GM21390 (cell line): ENCODE data around the gene FUBP3.

ENCODE experiments used
- ATAC-seq: cut with Tn5 transposase; IDR thresholded peaks from one replicate; pipeline ENCODE4 v1.9.1; 2021; ENCODE audit not compliant: unreplicated experiment

FUBP3 gene, protein sequence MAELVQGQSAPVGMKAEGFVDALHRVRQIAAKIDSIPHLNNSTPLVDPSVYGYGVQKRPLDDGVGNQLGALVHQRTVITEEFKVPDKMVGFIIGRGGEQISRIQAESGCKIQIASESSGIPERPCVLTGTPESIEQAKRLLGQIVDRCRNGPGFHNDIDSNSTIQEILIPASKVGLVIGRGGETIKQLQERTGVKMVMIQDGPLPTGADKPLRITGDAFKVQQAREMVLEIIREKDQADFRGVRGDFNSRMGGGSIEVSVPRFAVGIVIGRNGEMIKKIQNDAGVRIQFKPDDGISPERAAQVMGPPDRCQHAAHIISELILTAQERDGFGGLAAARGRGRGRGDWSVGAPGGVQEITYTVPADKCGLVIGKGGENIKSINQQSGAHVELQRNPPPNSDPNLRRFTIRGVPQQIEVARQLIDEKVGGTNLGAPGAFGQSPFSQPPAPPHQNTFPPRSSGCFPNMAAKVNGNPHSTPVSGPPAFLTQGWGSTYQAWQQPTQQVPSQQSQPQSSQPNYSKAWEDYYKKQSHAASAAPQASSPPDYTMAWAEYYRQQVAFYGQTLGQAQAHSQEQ

DNA sequence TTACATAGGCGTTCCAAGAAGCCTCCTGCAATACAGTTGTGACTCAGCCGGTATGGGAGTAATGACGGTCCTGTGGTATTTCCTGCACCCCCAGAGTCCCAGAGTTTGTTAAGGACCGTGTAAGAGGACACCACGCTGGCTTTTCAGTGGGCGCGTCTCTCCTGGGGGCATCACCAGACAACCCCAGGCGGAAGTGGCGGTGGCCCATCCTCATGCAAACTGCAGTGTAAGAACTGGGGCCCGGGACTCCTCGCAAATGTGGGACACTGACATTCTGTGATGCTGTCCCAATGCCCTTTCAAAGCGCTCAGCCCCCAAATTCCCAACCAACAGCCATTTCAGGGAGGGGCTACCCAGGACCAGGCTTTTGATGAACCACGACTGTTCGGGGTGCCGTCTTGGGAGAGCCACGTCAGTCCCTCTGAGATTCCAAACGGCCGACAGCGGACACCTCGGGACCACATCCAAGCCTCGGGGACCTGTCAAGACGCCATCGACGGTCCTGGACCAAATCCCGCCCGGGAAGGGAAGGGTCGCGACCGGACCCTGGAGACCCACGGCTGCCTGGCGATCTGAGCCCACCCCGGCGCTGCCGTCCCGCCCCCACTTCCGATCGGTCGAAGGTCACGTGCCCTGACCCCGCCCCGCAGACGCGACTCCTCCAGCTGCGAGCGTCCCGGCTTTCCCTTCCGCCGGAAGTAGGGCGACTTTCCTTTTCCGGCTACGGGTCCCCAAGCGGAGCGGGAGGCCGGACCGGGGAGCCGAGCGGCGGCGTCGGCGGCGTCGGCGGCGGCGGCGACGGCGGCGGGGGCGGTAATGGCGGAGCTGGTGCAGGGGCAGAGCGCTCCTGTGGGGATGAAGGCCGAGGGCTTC is at the start of gene FUBP3:
FUBP3 (plus strand) TSS at position 713 of the 873 bp plus-strand sequence; CDS start at position 817, 104 bp downstream.
- peak; percentile 85 for ATAC-seq

DNA sequence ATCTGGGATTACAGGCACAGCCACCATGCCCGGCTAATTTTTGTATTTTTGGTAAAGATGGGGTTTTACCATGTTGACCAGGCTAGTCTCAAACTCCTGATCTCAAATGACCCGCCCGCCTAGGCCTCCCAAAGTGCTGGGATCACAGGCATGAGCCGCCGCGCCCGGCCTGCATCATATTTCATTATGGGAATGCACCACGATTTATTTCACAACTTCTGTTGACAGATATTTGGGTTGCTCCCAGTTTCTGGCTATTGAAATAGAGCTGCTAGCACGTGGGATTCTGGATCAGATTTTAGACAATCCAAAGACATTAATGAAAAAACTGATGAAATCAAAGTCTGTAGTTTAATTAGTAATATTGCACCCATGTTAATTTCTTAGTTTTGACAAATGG is 48.4 kb upstream of the FUBP3 start:
- ATAC-seq, result no peak

DNA sequence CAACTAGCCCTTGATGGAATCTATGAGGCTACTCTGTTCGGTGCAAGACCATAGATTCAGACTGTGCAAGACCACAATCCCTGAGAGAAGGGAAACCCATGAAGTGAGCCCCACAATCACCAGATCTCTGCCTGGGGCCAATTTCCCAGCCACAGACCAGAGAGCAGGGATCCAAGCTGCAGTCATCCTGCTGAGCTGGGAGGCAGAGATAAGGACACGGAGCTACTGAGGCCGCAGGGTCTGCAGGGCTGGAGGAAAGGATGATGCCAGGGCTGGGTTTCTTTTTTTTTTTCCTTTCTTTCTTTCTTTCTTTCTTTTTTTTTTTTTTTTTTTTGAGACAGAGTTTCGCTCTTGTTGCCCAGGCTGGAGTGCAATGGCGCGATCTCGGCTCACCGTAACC is 47.7 kb upstream of the FUBP3 start:
- no peak for ATAC-seq

DNA sequence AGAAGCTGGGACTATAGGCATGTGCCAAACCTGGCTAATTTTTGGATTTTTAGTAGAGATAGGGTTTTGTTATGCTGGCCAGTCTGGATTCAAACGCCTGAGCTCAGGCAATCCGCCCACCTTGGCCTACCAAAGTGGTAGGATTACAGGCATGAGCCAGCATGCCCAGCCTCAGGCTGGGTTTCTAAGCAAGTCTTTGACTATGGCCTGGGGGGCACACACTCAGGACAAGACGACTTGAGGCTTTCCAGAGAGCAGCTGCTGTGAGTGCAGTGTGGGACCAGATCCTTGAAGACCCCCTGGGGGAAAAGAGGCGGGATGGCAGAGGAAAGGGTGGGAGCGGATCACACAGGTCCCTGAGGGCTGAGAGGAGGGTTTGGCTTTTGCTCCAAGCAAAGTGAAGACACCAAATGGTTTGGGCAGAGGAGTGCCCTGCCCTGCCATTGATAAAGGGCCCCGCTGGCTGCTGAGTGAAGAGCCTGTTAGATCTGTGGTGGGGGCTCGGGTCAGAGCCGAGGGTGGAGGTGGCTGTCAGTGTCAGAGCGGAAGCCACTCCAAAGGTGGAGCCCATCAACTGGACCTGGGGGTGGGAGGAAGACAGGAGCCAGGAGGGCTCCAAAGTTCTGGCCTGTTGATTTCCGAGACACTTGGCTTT is 46.8 kb upstream of the FUBP3 start:
- no peak for ATAC-seq

DNA sequence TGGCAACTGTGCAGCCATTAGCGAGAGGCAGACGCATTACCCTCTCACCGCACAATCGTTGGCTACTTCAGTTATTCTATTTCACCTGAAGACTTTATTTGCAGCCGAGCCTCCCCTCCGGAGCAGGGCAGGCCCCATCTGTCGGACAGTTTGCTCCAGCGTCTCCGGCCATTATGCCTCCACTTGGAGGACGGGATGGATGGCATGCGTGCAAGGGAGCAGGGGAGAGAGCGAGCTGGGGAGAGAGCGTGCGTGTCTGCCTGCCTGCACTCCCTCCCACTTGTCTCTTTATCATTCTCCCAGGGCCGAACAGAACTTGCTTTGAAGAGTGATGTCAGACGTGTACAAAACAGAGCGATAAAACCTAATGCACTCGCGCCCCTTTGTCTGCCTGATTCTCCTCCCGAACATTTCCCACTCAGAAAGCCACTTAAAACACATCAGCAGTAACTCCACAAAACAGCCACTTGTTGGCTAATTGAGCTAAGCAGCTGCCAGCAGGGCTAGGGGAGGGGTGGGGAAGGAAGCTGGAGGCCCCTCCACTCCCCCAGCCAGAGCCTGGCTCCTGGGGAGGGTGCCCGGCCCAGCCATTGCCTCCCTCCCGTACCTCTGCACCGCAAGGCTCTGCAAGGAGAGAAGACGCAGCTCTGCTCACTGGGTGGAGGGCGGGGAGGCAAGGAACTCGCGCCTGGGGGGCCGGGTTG is 43.4 kb upstream of the FUBP3 start:
- ATAC-seq, result no peak

DNA sequence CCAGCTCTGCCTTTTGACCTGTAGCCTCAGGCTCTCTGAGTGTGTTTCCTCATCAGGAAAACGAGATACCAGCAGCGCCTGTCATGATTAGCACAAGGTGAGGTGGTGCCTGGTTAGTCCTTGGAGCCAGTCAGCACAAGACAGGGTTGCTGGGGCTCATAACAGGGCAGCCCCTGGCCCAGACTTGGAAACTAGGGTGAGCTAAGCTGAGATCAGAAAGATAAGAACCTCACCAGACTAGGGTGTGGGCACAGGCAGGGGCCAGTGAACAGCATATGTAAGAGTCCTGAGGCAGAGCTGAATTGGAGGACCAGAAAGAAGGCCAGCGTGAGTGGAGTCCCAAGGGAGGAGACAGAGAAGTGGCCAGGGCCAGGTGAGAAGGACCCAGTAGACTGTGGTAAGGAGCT is 42.7 kb upstream of the FUBP3 start:
- no peak for ATAC-seq

DNA sequence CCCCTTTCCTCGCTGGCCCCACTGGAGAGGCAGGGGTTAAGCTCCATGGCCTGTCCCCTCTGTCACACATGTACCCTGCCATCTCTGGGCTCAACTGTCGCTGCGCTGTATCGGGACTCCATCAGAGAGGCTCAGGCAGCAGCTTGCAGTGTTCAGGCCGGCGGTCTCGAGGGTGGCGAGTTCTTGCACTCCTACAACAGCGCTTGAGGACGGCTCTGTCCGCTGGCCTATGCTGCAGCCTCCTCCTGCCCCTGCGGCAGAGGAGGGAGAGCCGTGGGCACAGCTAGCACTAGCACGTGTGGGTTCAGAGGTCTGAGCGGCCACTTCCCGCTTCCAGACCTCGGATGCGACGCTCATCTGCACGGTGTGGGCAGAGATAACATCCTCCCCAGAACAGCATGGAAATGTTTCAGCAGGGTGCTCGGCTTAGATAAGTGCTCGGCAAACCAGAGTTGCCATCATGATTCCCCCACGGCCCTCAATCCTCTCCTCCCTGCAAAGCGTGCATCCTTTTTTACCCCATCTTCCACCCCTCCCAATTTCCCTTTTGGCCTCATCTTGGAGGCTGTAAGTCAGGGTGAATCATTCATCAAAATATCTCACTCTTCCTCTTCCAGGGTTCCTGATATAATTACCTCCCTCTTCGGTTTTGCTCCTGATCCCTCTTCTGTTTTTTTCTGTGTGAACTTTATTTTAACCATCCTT is 41.9 kb upstream of the FUBP3 start:
- ATAC-seq, result no peak

DNA sequence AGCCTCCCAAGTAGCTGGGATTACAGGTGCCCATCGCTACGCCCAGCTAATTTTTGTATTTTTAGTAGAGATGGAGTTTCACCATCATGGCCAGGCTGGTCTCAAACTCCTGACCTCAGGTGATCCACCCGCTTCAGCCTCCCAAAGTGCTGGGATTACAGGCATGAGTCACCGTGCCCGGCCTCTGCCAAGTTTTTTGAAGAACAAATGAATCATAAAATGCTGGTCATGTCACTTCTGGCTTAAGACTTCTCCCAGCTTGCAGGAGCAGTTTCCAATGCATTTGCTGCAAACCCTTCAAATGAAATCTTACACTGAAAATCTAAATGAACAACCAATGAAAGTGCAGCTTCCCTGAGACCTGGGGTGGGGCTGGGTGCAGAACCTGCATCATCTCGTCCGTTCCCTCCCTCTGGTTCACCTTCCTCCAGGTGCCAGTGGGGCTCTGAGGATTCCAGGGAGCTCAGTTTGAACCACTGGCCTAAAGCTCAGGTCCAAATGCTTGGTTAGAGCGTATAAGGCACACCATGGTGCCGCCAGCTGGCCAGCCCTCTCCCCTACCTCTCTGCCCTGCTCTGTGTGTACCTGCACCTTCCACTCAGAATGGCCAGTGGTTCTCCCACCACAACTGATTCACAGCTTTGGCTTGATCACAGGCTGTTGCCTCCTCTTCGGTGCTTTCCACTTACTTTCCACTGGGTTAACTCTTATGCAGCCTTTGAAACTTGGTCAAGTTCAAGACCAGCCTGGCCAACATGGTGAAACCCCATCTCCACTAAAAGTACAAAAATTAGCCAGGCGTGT is 39.8 kb upstream of the FUBP3 start:
- ATAC-seq, result no peak

DNA sequence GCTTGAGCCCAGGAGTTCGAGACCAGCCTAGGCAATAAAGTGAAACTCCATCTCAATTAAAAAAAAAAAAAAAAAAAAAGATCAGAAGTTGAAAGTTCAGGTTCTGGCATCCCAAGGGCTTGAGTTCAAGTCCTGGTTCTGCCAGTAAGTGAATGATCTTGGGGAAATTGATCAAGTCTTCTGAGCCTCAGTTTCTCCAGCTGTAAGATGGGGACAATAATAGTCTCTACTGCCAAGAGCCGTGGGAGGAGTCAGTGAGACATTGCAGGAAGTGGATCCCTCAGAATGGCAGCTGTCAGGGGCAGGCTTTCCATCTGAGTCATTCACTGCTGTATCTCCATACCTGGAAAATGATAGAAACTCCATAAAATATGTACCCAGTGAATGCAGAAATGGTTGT is 37.8 kb upstream of the FUBP3 start:
- no peak for ATAC-seq

DNA sequence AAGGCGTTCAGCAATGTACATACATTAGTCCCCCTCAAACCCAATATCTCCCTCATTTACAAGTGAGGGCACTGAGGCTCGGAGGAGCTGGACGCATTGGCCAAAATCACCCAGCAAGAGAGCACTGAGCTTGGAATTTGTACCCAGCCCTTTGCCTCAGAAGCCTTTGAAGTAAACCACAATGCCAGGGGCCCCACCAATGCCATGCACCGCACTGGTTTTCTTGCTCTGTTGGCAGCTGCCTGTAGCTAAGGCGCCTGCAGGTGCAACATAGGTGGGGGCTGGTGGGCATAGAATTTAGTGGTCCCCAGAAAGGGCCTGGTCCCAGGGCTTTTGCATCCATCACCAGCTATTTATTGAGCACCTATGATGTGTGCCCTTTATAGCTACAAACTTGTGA is 37.3 kb upstream of the FUBP3 start:
- no peak for ATAC-seq

DNA sequence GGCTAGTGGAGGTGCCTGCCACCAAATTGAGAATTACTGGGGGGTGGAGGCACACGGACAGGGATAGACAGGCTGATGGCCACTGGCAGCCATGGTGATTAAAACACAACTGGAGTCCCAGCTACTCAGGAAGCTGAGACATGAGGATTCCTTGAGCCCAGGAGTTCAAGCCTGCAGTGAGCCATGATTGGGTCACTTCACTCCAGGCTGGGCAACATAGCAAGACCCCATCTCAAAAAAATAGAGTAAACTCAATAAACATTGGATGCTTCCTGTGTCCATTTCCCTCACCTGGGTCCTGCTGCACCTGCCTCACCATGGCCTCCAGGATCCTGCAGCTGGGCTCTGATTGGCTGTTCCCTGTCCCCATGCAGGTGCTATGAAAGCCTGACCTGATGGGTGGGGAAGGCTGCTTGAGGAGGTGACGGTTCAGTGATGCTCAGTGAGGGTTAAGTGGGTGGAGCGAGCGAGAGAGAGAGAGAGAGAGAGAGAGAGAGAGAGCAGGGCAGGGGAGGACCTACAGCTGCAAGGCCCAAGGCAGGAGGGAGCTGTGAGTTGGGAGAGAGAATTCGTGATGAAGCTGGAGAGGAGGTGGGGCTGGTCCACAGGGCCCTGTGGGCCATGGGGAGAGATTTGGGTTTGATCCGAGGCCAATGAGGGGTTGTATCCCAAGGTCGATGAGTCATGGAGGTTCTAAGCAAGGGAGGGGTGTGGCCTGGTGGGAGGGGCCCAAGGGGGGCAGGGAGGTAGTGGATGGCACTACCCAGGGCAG is 36.7 kb upstream of the FUBP3 start:
- ATAC-seq, result no peak

DNA sequence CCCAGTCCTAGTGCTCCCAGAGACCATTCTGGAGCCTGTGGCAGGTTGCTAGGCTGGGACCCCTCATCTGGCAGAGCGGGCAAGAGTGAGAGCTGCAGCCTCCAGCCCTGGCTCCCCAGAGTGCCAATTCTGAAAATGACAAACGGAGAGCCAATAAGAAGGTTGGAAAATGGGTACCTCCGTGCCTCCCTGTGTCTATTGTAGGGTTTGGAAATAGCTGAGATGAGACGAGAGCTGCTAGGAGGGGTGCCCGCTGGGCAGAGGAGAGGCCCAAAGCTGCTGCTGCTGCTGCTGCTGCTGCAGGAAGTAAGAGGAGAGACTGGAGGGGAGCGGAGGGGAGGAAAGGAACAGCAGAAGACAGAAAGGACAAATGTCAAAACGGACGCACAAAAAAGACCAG is 36.0 kb upstream of the FUBP3 start:
- no peak for ATAC-seq

DNA sequence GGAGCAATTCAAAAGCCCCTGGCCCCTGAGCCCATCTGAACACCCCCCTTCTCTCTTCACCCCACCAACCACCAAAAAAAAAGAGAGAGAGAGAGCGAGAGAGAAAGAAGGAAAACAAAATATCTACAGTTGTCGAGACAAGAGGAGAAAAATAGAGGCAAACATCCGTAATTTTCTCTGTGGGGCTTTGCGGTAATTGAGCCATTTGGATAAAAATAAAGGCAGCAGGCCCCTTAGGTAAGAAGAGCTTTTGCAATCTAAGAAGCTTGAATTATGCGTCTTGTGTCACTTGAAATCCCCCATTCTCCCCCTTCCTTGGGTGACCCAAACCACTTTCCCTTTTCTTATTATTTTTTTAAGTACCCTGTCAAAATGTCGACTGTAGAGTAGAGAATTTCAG is 35.5 kb upstream of the FUBP3 start:
- ATAC-seq, result no peak

DNA sequence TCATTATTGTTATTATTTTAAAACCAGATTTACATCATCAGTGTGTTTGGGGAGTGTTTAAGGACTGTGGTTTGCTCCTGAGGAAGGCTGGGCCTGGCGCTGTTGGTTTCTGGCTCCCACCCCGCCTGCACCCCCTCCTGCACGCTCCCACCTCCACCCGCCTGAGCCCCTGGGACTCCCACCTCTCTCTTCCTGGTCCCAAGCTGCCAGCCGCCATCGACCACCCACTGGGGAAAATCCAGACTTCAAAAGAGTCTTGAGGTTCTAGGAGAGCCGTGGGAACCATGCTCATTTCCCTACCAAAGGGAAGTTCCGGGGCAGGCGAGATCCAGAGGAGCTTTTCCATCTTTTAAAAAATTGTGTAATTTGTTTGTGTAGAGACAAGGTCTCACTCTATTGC is 35.0 kb upstream of the FUBP3 start:
- no peak for ATAC-seq

DNA sequence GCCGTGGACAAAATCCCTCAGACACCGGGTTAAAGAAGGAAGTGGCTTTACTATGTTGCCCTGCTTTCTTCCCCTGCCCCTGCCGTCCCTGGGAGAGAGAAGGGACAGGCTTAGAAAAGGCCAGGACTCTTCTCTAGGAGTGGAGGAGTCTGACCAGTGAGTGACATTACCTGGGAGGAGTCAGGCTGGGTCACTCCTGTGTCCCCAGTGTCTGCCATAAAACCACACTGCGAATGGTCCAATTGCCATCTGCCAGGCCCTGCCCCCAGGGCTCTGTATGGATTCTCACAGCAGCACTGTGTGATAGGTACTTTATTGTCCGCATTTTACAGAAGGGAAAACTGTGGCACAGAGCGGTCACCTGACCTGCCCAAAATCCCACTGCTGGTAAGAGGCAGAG is 31.3 kb upstream of the FUBP3 start:
- no peak for ATAC-seq

DNA sequence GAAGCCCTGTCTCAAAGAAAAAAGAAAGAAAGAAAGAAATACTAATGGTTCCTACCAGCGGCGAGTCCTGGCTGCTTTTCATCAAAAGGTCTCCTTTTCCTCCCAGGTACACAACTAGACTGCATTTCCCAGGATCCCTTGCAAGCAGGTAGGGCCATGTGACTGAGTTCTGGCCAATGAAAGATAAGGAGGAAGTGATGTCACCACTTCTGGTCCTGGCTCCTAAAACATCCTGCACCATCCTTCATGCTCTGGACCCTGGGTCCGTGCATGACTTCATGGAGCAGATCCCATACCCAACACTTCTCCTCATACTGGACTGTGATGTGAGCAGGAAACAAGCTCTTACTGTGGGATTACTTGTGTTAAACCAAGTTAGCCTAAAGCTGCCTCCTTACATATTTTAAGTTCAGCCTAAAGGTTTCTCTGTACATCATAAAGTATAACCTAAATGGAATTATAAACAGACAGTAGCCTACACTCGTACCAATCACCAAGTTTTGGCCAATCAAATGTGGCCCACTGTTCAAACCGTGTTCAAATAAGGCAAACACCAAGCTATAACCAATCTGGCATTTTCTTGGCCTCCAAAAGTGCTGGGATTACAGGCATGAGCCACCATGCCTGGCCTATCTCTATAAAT is 30.2 kb upstream of the FUBP3 start:
- ATAC-seq, result no peak

DNA sequence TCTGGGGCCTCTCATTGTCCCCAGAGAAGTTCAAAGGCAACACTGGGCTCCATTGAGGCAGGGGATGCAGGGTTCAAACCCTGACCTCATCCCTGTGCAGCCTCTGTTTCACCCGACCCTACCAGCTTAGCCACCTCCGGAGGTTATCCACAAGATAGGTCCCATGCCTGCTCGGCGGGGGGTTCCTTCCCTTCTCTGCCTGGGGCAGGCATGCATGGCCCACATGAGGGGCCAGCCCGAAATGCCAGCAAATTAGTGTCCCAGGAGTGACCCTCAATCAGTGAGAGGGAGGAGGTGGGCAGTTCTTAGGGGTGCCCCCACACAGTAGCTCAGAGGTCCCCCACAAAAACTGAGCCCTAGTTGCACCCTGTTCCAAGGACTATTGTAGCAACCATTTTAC is 24.8 kb upstream of the FUBP3 start:
- ATAC-seq, result no peak

DNA sequence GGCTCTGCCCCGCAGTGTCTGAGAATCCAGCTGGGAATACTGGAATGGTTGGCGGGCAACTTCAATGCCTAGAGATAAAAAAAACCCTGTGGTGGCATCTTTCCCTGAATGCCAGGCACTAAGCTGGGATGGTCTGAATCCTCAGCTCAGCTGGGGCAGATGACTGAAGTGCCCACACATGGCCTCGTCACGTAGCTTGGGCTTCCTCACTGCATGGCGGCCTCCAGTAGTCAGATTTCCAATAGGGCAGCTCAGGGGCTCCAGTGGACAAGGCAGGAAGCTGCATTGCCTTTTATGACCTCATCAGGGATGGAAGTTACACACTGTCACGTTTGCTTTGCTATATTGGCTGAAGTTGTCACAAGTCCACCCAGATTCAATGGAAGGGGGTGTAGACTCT is 24.3 kb upstream of the FUBP3 start:
- ATAC-seq, result no peak
